Bone marrow (tissue), 2 donors: ENCODE results near the gene C19orf38.
A peak's percentile ranks its signal among the peaks of the same experiment; 100 is the strongest.
"Not testable (repeated sequence)": the region's sequence is repeated elsewhere in the genome, so short reads cannot be mapped to it uniquely, and the experiment has no call there.

Source experiments
- DNase-seq, 2 donors: peaks; one replicate each; lab custom pipeline; 2025; lab: John Stamatoyannopoulos, UW

C19orf38 gene

DNA sequence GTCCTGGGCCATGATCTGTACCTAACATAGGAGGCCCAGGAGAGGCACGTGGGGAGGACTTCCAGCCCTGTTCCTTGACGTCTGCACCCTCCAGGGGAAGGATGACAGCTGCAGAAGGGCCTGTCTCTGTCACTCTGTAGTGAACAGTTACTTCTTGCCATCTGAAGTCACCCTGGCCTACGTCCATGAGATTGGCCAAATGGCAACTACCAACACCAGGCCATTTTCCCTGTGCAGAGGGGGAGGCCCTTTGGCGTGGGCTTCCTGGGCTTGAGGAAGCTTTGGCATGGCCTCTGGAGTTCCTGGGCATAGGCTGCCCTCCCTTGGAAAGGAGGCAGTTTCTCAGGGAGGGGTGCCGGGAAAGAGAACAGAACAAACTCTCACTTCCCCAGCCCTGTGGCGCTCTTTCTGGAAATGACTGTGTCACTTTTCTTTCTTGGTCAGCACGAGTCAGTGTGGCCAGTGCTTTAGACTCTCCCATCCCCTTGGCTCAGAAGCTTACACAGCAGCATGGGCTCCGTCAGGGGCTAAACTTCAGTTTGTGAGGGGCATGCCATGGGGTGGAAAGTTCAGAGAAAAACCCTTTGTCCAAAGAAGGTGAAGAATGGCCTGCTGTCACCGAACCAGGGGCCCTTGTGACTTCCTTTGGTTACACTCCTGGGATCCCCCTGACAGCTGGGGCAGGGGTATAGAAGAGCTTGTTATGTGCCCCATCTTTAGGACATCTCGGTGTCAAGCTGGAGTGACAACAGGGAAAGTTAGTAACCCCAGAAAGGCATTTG is 28.4 kb downstream of the C19orf38 start:
- peak in 1 of 2 donors; percentile 42 for DNase-seq

DNA sequence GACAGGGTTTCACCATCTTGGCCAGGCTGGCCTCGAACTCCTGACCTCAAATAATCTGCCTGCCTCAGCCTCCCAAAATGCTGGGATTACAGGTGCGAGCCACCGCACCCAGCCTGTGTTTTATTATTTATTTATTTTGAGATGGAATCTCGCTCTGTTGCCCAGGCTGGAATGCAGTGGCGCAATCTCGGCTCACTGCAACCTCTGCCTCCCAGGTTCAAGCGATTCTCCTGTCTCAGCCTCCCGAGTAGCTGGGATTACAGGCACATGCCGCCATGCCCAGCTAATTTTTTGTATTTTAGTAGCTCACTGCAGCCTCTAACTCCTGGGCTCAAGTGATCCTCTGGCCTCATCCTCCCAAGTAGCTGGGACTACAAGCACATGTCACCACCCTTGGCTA is 29.4 kb downstream of the C19orf38 start:
- not testable (repeated sequence) for DNase-seq

DNA sequence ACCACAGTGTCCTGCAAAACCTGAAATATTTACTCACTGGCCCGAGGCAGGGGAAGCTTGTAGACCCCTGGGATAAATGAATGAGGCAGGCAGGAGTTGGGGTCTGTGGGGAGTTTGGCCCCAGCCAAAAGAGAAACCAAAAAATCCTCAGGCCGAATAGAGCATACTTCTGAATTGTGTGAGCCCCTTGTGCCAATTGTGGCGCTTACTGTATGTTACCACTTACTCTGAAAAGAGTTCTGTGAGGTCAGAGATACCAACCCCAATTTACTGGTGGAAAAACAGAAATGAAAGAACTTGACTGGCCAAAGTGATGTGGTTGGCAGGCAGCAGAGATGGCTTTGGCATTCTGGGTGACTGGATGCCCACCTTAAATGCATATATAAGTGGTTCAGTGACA is 30.0 kb downstream of the C19orf38 start:
- DNase-seq = no peak

DNA sequence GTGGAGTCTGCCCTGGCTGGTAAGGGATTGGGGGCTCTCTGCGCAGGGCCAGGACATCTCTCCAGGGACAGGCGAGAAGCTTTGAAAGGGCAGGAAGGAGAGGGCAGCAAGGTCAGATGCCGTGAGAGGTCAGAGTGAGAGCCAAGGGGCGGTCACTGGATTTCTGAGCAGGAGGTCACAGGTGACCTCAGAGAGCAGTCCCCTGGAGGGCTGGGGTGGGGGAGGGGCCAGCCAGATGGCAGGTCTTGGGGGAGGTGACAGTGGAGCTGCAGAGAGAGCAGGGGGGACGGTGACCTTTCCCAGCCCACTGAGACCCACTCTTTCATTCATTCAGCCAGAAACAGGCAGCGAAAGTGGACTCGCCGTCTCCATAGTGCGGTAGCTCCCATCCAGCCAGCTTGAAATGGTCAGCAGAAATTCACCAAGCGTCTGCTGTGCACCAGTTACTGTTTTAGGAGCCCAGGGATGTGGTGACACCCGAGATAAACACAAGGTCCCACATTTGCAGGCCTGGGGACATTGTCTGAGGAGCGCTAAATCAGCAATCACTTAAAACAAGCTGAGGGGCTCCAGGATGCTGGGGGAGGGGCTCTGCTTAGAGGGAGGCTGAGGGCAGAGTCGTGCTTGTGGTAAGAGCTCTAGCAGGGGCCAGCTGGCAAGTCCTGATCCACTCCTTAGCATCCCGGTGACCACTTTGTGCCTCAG is 33.3 kb downstream of the C19orf38 start:
- DNase-seq = no peak

DNA sequence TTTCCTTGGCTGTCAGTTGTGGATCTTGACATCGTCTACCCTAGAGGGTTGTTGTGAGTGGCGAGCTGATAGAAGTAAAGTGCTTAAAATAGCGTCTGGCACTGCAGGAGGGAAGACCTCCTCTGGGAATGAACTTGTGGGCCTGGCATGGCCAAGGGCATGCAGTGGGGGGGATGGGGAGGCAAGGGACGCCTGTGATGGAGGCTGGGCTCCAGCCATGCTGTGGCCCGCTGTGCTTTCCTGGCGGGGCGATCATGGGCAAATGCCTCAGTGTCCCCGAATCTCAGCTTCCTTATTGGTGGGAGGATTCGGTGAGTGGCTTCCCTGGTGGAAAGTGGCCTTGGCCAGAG is 33.9 kb downstream of the C19orf38 start:
- DNase-seq = no peak

DNA sequence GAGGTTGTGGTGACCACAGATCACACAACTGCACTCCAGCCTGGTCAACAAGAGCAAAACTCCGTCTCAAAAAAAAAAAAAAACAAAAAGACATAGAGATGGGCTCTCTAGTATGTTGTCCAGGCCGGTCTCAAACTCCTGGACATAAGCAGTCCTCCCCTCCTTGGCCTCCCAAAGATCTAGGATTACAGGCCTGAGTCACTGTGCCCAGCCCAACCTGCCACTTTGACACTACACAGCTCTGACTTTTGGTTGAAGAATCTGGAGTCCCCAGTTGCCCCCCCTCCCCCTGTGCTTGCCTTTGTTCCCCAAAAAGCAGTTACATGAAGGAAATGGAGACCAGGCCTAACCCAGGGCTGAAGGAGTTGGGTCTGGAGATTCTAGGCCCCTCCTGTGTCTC is 36.1 kb downstream of the C19orf38 start:
- DNase-seq = no peak

DNA sequence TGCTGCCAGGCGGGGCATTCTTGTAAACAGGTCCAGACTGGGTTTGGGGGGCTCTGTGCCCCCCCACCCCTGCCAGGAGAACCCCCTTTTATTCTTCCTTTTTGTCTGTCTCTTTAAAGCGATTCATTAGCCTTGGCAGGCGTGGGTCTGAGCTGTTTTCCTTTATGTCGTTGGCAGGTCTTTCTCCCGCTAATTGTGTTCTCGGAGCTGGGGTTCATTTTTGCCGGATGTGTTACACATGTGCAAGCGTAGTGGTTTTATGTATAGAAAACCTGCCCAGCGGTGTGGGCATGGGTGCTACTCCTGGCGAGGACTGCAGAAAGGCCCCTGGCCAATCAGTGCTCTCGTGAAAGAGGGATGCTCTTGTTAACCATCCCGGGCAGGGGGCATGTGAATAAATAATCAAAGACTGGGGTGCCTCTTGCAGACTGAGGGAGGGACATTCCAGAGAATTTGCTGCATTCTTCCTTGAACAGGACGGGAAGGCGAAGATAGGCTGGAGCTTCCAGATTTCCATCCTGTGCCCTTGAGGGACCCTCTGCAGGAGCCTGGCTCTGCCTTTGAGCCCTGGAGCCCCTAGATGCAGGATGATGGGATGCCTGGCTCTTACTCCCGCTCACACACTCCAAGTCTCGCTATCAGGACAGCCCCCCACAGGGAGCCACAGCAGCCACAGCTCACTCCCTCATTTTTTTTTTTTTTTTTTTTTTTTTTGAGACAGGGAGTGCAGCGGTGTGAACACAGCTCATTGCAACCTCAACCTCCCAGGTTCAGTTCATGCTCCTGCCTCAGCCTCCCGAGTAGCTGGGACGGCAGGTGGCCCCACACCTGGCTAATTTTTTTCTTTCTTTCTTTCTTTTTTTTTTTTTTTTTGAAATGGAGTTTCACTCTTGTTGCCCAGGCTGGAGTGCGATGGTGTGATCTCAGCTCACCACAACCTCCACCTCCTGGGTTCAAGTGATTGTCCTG is 37.3 kb downstream of the C19orf38 start:
- no peak for DNase-seq

DNA sequence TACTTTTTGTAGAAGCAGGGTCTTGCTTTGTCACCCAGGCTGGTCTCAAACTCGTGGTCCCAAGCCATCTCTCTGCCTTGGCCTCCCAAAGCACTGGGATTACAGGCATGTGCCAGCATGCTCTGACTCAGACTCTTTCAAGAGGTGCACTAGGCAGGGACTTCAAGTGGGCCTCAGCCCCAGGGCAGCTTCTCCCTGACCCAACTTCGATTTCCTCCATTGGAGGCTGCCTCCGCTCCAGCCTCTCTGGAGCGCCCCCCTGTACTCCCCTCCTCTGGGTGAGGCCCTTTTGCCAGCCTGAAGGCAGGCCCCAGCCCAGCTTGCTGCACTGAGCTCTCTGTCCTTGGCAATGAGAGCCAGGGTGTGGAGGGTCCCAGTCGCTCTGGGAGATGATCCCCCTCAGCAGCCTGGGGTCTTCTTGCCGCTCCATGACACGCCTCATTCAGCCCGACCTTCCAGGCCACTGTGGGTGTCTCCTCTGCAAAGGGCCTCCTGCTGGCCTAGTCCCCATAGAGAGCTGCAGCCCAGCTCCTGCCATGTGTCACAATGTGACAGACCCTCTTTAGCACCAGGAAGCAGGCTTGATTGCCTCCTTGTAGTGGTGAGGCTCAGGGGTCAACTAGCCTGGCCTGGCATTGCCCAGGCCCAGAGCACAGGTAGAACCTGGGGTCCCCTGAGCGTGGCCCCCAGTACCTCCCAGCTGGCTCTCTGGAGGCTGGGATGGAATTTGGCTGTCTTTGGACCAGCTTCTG is 39.6 kb downstream of the C19orf38 start:
- DNase-seq = no peak

DNA sequence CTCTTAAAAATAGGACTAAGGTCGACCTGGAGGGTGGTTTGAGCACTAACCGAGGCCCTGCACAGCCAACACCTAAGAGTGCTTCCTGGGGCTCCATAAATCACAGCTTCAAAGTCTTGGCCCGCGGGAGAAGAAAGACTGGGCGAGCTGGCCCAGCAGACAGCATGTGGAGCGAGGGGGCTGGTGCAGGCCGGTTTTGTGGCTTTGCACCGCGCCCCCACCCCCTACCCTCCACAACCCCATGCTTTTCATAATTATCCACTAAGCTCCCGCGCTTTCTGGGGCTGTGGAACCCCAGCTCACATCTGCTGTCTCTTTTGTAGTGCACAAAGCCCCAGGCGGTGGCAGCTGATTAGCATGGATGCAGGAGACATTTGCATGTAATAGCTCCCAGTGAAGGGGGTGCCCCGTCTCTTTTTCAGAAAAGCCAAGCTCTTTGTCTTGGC is 40.2 kb downstream of the C19orf38 start:
- DNase-seq = no peak

DNA sequence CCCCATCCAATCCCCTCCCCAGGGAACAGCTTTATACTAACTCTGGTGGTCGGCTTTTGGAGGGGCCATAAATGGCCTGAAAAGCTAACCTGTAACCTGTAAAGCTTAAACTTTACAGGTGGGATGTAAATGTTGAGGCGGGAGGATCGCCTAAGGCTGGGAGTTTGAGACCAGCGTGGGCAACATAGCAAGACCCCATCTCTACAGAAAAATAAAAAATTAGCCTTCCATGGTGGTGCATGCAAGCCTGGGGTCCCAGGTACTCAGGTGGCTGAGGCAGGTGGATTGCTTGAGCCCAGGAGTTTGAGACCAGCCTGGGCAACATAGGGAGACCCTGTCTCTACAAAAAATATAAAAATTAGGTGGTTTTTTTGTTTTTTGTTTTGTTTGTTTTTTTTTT is 41.7 kb downstream of the C19orf38 start:
- DNase-seq = no peak

DNA sequence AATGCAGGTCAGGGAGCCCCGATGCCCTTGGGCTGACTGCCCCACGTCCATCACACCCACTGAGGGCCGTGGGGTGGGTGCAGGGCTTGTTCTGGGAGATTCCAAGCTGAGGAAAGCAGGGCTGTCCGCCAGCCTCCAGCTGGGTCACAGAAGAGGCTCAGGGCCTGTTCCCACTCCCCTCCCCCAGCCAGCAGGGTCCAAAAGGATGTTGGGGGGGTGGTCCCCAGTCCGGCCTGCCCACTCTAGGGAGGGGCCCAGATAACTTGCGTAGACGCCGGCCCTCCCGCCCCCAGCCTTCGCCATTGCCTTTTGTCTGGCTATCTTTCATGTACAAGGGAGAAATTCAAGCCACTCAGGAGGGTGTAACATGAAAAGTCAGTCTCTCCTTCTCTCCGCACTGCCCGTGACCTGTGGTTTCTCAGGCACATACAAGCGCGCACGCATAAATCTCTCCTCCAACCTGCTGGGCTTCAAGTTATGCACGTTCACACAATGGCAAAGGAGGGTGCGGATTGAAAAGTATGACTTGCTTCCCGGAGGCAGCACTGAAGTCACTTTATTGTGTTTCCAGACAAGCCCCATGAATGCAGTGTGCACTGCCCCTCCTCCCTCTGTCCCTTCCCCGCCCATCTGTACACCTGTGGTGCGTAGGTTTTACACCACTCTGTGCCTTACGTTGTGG is 43.3 kb downstream of the C19orf38 start:
- no peak for DNase-seq

DNA sequence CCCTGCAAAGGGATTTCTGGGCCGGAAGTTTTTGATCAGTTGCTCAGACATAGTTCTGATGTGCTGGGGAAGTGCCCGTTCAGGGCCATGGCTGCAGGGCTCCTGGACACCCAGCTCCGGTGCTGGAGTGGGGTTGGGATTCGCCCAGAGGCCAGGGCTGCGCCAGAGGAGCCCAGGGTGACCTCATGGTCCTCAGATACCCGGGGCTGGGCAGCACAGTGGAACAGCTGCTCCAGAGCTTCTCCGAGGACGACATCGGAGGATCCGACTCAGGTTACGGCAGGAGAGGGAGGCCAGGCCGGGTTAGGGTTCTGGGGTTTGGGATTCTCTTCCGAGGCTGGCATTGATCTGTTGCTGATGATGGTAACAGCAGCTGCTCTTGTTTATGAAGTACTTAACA is 44.0 kb downstream of the C19orf38 start:
- no peak for DNase-seq

DNA sequence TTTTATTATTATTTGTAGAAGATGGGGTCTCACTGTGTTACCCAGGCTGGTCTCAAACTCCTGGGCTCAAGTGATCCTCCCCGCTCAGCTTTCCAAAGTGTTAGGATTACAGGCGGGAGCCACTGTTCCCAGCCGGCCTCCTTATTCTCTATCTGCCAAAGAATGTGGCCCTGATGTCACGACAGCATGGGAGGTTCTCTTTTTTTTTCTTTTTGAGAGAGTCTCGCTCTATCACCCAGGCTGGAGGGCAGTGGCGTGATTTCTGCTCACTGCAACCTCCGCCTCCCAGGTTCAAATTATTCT is 46.6 kb downstream of the C19orf38 start:
- DNase-seq = no peak

DNA sequence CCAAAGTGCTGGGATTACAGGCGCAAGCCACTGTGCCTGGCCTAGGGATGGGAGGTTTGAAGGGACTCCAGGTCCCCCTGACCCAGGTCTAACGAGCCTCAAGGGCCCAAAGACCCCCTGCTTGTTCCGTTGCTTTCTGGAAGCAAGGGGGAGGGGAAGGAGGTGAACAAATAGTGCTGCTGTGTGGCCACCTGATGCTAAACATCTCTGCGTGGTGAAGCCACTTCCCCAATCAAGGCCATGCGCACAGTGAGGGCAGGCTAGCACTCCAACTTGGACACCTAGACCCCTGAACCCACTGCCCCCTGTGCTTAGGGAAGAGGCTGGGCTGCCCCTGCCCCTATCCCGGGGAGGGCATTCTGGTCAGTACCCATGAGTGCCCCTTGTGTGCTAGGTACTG is 47.1 kb downstream of the C19orf38 start:
- DNase-seq = no peak

DNA sequence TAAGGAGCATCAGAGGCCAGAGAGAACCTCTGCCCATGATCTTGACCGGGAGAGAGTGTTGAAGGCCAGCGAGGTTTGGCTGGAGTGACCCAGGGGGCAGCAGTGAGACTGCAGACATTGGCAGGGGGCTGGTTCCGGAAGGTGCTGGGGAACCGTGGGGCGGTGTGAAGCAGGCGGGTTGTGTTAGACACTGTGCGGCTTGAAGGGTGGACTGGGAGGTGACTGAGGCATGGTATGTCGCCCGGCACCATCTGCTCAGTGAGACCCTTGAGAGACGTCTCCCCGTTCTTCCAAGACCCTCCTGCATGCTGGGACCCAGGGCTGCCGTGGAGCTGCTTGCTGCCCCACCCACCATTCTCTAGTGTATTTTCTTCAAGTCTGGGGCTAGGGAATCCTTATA is 47.7 kb downstream of the C19orf38 start:
- no peak for DNase-seq

DNA sequence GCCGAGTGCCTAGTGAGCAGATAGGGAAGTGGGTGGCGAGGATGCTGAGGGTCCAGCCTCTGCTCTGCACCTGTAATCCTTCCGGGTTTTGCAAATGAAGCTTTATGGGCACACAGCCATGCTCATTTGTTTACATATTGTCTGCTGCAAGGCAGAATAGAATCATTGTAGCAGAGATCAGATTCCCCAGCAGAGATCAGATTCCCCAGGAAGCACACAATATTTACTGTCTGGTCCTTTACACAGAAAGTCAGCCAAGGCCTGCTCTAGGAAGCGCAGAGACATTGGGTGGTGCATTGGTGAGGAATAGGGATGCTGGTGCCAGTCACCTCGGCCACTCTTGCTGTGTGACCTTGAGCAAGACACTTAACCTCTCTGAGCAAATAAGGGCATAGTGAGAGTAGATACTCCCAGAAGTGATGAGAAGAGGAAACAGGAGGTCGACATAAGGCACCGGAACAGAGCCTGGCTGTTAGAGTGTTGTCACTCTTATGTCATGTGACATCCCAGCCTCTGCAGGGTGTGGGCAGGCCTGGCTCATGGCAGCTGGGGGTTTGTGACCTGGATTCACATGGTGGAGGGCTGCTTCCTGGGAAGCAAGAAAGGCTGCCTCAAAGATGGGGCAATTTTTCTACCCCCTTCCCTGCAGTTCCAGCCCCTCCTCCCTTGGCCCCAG is 48.8 kb downstream of the C19orf38 start:
- DNase-seq = no peak

DNA sequence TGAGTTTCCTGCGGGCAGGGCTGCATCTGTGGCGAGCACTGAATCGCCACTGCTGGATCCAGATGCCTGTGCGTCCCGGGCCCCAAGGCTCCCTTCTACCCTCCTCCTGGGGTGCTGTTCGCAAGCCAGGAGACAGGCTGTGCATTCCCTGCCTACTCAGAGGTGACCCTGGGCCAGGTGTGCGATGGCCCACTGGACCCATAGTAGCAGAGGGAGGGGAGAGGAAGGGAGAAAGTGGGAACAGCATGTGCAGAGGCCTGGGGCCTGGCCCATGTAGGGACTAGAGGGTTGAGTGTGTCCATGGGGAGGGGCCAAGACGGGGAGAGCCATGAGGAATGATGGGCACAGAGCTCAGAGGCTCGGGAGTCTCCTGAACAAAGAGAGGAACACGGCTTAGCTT is 50.4 kb downstream of the C19orf38 start:
- DNase-seq = no peak

DNA sequence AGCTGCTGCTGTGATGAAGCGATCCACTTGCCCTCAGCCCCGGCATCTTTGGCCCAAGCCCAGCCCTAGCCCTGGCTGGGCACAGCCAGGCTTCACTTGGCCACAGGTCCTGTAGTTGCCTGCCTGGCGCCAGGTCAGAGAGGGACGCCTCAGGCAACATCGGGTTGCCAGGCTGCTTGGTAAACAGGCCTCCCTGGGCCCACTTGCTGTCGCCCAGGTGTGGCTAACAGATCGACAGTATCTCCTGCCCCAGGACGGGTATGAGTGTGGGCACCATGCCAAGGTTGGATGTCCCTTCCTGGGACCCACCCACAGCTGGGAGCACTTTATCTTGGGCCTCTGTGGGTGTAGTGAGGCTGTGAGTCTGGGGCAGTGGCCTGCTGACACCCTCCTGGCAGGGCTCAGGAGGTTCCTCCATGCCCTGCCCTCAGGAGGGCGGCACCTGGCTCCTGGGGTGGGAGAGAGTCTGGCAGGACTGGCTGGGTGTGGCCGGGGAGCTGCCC is 51.0 kb downstream of the C19orf38 start:
- no peak for DNase-seq

DNA sequence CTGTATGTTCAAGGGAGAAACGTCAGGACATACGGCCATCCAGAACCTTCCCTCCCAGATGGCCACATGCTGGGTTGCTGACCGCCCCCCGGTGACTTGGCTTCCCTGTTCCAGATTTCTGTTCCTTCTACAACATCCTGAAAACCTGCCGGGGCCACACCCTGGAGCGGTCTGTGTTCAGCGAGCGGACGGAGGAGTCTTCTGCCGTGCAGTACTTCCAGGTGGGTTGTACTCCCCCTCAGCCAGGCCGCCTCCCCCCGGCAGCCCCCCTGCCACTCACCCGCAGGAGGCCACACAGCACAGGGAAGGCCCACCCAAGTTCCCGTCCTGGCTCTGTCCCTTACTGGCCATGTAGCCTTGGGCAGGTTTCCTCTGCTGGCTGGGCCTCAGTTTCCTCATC is 59.7 kb downstream of the C19orf38 start:
- DNase-seq = no peak

DNA sequence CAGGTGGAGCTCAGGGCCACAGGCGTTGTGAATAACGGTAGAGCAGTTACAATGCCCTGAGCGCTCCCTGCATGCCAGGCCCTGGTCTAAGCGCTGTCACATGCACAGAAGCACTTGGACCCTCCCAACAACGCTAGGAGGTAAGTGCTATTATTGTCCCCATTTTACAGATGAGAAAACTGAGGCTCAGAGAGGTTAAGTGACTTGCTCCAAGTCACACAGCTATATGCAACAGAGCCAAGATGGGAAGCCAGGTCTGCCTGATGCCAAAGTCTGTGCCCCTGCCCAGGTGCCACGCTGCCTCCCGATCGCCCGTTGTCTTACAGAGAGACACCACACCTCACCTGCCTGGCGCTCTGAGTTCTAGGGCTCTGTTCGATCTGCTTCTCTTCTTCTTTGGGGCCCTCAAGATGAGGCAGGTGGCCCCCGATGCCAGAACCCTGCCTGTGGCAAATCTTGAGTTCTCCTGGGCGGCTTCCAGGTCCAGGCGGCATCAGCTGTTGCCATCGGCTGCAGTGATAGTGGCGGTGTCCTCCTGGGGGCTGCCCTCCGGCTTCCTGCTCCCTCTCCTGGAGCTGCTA is 60.3 kb downstream of the C19orf38 start:
- DNase-seq = no peak
